ENCODE data around the gene RPA3. TPM values are rescaled to one million over a fixed set of nuclear protein-coding genes. Genes with fewer than 3 reads are reported as not detected.

The RPA3 gene
- polyA plus RNA-seq, 1 donor (not counting 4 experiments of a cell fraction or from before 2014, with no cell fraction given): 51.1 TPM

GRCh38 chr7:7746458-7746857, 28.1 kb upstream of the RPA3 start:
- TF ChIP-seq EZH2 (IDR thresholded peaks at IDR 0.05; ENCODE audit: low read length) (no peak), CTCF (optimal IDR thresholded peaks at IDR 0.05 in 1 of 3, IDR thresholded peaks at IDR 0.05 in 1 of 3, conservative IDR thresholded peaks at IDR 0.05 in 1 of 3; ENCODE audit: extremely low read depth in 1 of 3, insufficient read depth in 2 of 3, low read length in 3 of 3) (no peak)
- Histone ChIP-seq H2AFZ (ENCODE audit: control insufficient read depth, low read length) (no peak overlapping the region), H3K36me3 (ENCODE audit: control insufficient read depth in 2 of 2, extremely low read depth in 1 of 2, insufficient read depth in 2 of 2, low read length in 2 of 2) (no peaks in the 10 kb centered on the region), H3K4me3 (ENCODE audit: control insufficient read depth in 2 of 3, extremely low read depth in 1 of 3, insufficient read depth in 2 of 3, low read depth in 1 of 3, low read length in 3 of 3) (no peak overlapping the region), H3K79me2 (ENCODE audit: control insufficient read depth, insufficient read depth, low read length) (no peaks in the 10 kb centered on the region), H3K27me3 (ENCODE audit: control insufficient read depth, extremely low read depth, insufficient read depth, low read length) (no peaks in the 10 kb centered on the region), H3K27ac (ENCODE audit: control insufficient read depth, insufficient read depth, low read length) (no peak overlapping the region), H3K9me3 (ENCODE audit: control insufficient read depth, low read depth, low read length) (no peaks in the 10 kb centered on the region), H4K20me1 (ENCODE audit: control insufficient read depth, extremely low read depth, insufficient read depth, low read length) (no peaks in the 10 kb centered on the region), H3K9ac (ENCODE audit: control insufficient read depth, extremely low read depth, insufficient read depth, low read length) (no peak overlapping the region), H3K4me1 (ENCODE audit: control insufficient read depth, extremely low read depth, insufficient read depth, low read length) (no peaks in the 10 kb centered on the region), H3K9me1 (ENCODE audit: control insufficient read depth, extremely low read depth, insufficient read depth, low read length) (no peaks in the 10 kb centered on the region), H3K4me2 (ENCODE audit: control insufficient read depth, extremely low read depth, insufficient read depth, low read depth, low read length) (no peak overlapping the region)
- FAIRE-seq (no peak), DNase-seq (ENCODE audit: low read depth, low spot score) (no peak)
- dilution Hi-C loops (cut with MboI; ENCODE audit: extremely low pct_ligation_motif_present, low sequenced_read_pairs): no loop called here

- no peaks in the 10 kb centered on the region for H4K20me1 ChIP-seq (ENCODE audit: control insufficient read depth, extremely low read depth, insufficient read depth, low read length)
- no peaks in the 10 kb centered on the region for H3K9me1 ChIP-seq (ENCODE audit: control insufficient read depth, extremely low read depth, insufficient read depth, low read length)
- H3K79me2 ChIP-seq (ENCODE audit: control insufficient read depth, insufficient read depth, low read length): no peaks in the 10 kb centered on the region
- no peak overlapping the region for H3K4me3 ChIP-seq (ENCODE audit: control insufficient read depth in 2 of 3, extremely low read depth in 1 of 3, insufficient read depth in 2 of 3, low read depth in 1 of 3, low read length in 3 of 3)
- no peak for DNase-seq (ENCODE audit: low read depth, low spot score)
- no peak overlapping the region for H3K27ac ChIP-seq (ENCODE audit: control insufficient read depth, insufficient read depth, low read length)
- no peaks in the 10 kb centered on the region for H3K36me3 ChIP-seq (ENCODE audit: control insufficient read depth in 2 of 2, extremely low read depth in 1 of 2, insufficient read depth in 2 of 2, low read length in 2 of 2)
- dilution Hi-C loops (cut with MboI; ENCODE audit: extremely low pct_ligation_motif_present, low sequenced_read_pairs): no loop called here
- H3K27me3 ChIP-seq (ENCODE audit: control insufficient read depth, extremely low read depth, insufficient read depth, low read length): no peaks in the 10 kb centered on the region
- TF ChIP-seq EZH2 (IDR thresholded peaks at IDR 0.05; ENCODE audit: low read length) (no peak), CTCF (optimal IDR thresholded peaks at IDR 0.05 in 1 of 3, IDR thresholded peaks at IDR 0.05 in 1 of 3, conservative IDR thresholded peaks at IDR 0.05 in 1 of 3; ENCODE audit: extremely low read depth in 1 of 3, insufficient read depth in 2 of 3, low read length in 3 of 3) (no peak)
- FAIRE-seq: no peak
- H2AFZ ChIP-seq (ENCODE audit: control insufficient read depth, low read length): no peak overlapping the region
- H3K9me3 ChIP-seq (ENCODE audit: control insufficient read depth, low read depth, low read length): no peaks in the 10 kb centered on the region
- H3K9ac ChIP-seq (ENCODE audit: control insufficient read depth, extremely low read depth, insufficient read depth, low read length): no peak overlapping the region
- H3K4me1 ChIP-seq (ENCODE audit: control insufficient read depth, extremely low read depth, insufficient read depth, low read length): no peaks in the 10 kb centered on the region
- no peak overlapping the region for H3K4me2 ChIP-seq (ENCODE audit: control insufficient read depth, extremely low read depth, insufficient read depth, low read depth, low read length)
Measured at GRCh38 chr7:7745966-7746365, 27.6 kb upstream of the RPA3 start.
